Measurements from ENCODE around the gene DNAJC24. TPM values are rescaled to one million over a fixed set of nuclear protein-coding genes. Genes with fewer than 3 reads are reported as not detected.

DNAJC24 gene
- total and polyA plus RNA-seq, 7 donors, result 8.9 to 22.0 (median 14.9) TPM

GRCh38 chr11:31422703-31423102, 53.0 kb downstream of the DNAJC24 start:
- H3K27ac ChIP-seq, result no peak overlapping the region
- no peak for ATAC-seq
- no peak for DNase-seq
- H3K4me1 ChIP-seq, result no peaks in the 10 kb centered on the region
- intact Hi-C loops (cut with DNase I), result no loop called here
- 98 to 100% (median 100%) methylated on average over 1 of the region's 1 CpG for WGBS, 3 donors
- no peak for TF ChIP-seq CTCF (IDR thresholded peaks at IDR 0.05)
- H3K4me3 ChIP-seq, result no peak overlapping the region
- no peaks in the 10 kb centered on the region for H3K9me3 ChIP-seq
- H3K36me3 ChIP-seq (ENCODE audit: insufficient read depth in 1 of 2, low read depth in 1 of 2), result no peaks in the 10 kb centered on the region
- H3K27me3 ChIP-seq (ENCODE audit: insufficient read depth in 3 of 3, low read length in 2 of 3), result no peaks in the 10 kb centered on the region

- peaks cover 0 to 6% of the 10 kb centered on the region in 2 donors for H3K36me3 ChIP-seq (ENCODE audit: insufficient read depth in 1 of 2, low read depth in 1 of 2)
- H3K4me3 ChIP-seq, result no peak overlapping the region
- no peak for ATAC-seq
- H3K27me3 ChIP-seq (ENCODE audit: insufficient read depth in 3 of 3, low read length in 2 of 3), result no peaks in the 10 kb centered on the region
- DNase-seq, result no peak
- no peak overlapping the region for H3K27ac ChIP-seq
- no peaks in the 10 kb centered on the region for H3K4me1 ChIP-seq
- intact Hi-C loops (cut with DNase I), result no loop called here
- TF ChIP-seq CTCF (IDR thresholded peaks at IDR 0.05), result no peak
- no peaks in the 10 kb centered on the region for H3K9me3 ChIP-seq
Observed at GRCh38 chr11:31424652-31425051, 55.0 kb downstream of the DNAJC24 start.

GRCh38 chr11:31433851-31434250, 64.2 kb downstream of the DNAJC24 start:
- Histone ChIP-seq H3K27me3 (ENCODE audit: insufficient read depth in 3 of 3, low read length in 2 of 3) (no peaks in the 10 kb centered on the region), H3K4me3 (no peak overlapping the region), H3K4me1 (no peaks in the 10 kb centered on the region), H3K27ac (no peak overlapping the region), H3K9me3 (no peaks in the 10 kb centered on the region), H3K36me3 (ENCODE audit: insufficient read depth in 1 of 2, low read depth in 1 of 2) (peaks cover 0 to 34% of the 10 kb centered on the region in 2 donors)
- no peak for TF ChIP-seq CTCF (IDR thresholded peaks at IDR 0.05)
- WGBS, 3 donors, result 97 to 100% (median 100%) methylated on average over 1 of the region's 1 CpG
- ATAC-seq, result no peak
- intact Hi-C loops (cut with DNase I), result no loop called here
- no peak for DNase-seq

GRCh38 chr11:31437742-31438435, 68.2 kb downstream of the DNAJC24 start:
- TF ChIP-seq CTCF (IDR thresholded peaks at IDR 0.05), result no peak

GRCh38 chr11:31441296-31441695, 71.6 kb downstream of the DNAJC24 start:
- no peak for ATAC-seq
- intact Hi-C loops (cut with DNase I), result no loop called here
- no peak for DNase-seq
- Histone ChIP-seq H3K4me1 (no peaks in the 10 kb centered on the region), H3K27me3 (ENCODE audit: insufficient read depth in 3 of 3, low read length in 2 of 3) (no peaks in the 10 kb centered on the region), H3K9me3 (no peaks in the 10 kb centered on the region), H3K36me3 (ENCODE audit: insufficient read depth in 1 of 2, low read depth in 1 of 2) (no peaks in the 10 kb centered on the region), H3K4me3 (no peak overlapping the region), H3K27ac (no peak overlapping the region)
- TF ChIP-seq CTCF (IDR thresholded peaks at IDR 0.05), result no peak

More at GRCh38 chr11:31437742-31438435, 68.2 kb downstream of the DNAJC24 start:
- 92 to 97% (median 94%) methylated on average over 2 of the region's 2 CpGs for WGBS, 3 donors
- DNase-seq (no peak), ATAC-seq (no peak)
- Histone ChIP-seq H3K9me3 (no peaks in the 10 kb centered on the region), H3K36me3 (ENCODE audit: insufficient read depth in 1 of 2, low read depth in 1 of 2) (peaks cover 0 to 3% of the 10 kb centered on the region in 2 donors), H3K27me3 (ENCODE audit: insufficient read depth in 3 of 3, low read length in 2 of 3) (no peaks in the 10 kb centered on the region), H3K27ac (no peak overlapping the region), H3K4me3 (no peak overlapping the region), H3K4me1 (no peaks in the 10 kb centered on the region)
- intact Hi-C loops (cut with DNase I), result no loop called here

All from psoas muscle (tissue), 8 donors.